ENCODE results near the gene IARS1. TPM values are rescaled to one million over a fixed set of nuclear protein-coding genes. Genes with fewer than 3 reads are reported as not detected.

IARS1 gene
- total RNA-seq, 4 donors from 2014 or later: 49.8 to 80.6 (median 67.1) TPM

GRCh38 chr9:92332577-92333281, 39.2 kb upstream of the IARS1 start:
- no peak for DNase-seq (ENCODE audit: extremely low spot score)
- H3K27me3 ChIP-seq: no peaks in the 10 kb centered on the region
- no peaks in the 10 kb centered on the region for H3K9me3 ChIP-seq
- intact Hi-C loops (cut with DNase I): no loop called here
- no peak for TF ChIP-seq EP300 (IDR thresholded peaks at IDR 0.05)
- TF ChIP-seq CTCF (IDR thresholded peaks at IDR 0.05): no peak
- TF ChIP-seq POLR2AphosphoS5 (IDR thresholded peaks at IDR 0.05): no peak
- no peak for TF ChIP-seq POLR2A (IDR thresholded peaks at IDR 0.05; ENCODE audit: low read depth)
- 88% methylated on average over 3 of the region's 3 CpGs for WGBS
- no peak overlapping the region for H3K4me3 ChIP-seq
- H3K27ac ChIP-seq (replicated peaks in 1 of 4): no peak overlapping the region
- peaks cover 0 to 8% (median 2%) of the 10 kb centered on the region in 4 donors for H3K36me3 ChIP-seq
- peaks cover 0 to 3% (median 0%) of the 10 kb centered on the region in 4 donors for H3K4me1 ChIP-seq

GRCh38 chr9:92328225-92328624, 34.7 kb upstream of the IARS1 start:
- intact Hi-C loops (cut with DNase I): loop anchor here (5.0 kb wide), 1 partner anchor 309 kb away; no protein-coding TSS in a partner anchor
- H3K27me3 ChIP-seq: no peaks in the 10 kb centered on the region
- H3K27ac ChIP-seq (replicated peaks in 1 of 4): no peak overlapping the region
- no peak for DNase-seq (ENCODE audit: extremely low spot score)
- no peak for TF ChIP-seq POLR2A (IDR thresholded peaks at IDR 0.05; ENCODE audit: low read depth)
- TF ChIP-seq EP300 (IDR thresholded peaks at IDR 0.05): no peak
- TF ChIP-seq CTCF (IDR thresholded peaks at IDR 0.05): no peak
- TF ChIP-seq POLR2AphosphoS5 (IDR thresholded peaks at IDR 0.05): no peak
- peaks cover 15 to 24% (median 21%) of the 10 kb centered on the region in 4 donors for H3K4me1 ChIP-seq
- H3K4me3 ChIP-seq: no peak overlapping the region
- H3K9me3 ChIP-seq: no peaks in the 10 kb centered on the region
- WGBS: 38% methylated on average over 2 of the region's 2 CpGs
- H3K36me3 ChIP-seq: peaks cover 0 to under 1% (median 0%) of the 10 kb centered on the region in 4 donors

- TF ChIP-seq POLR2A (IDR thresholded peaks at IDR 0.05; ENCODE audit: low read depth): no peak
- no peak for TF ChIP-seq EP300 (IDR thresholded peaks at IDR 0.05)
- TF ChIP-seq CTCF (IDR thresholded peaks at IDR 0.05): no peak
- TF ChIP-seq POLR2AphosphoS5 (IDR thresholded peaks at IDR 0.05): no peak
- no peaks in the 10 kb centered on the region for H3K27me3 ChIP-seq
- intact Hi-C loops (cut with DNase I): loop anchor here (5.0 kb wide), 1 partner anchor 310 kb away; no protein-coding TSS in a partner anchor
- no peak overlapping the region for H3K27ac ChIP-seq (replicated peaks in 1 of 4)
- peaks cover 15 to 24% (median 21%) of the 10 kb centered on the region in 4 donors for H3K4me1 ChIP-seq
- no peak overlapping the region for H3K4me3 ChIP-seq
- no peaks in the 10 kb centered on the region for H3K9me3 ChIP-seq
- no peak for DNase-seq (ENCODE audit: extremely low spot score)
- 64% methylated on average over 2 of the region's 2 CpGs for WGBS
- H3K36me3 ChIP-seq: peaks cover 0 to 9% (median 6%) of the 10 kb centered on the region in 4 donors
Observed at GRCh38 chr9:92327283-92327850, 33.9 kb upstream of the IARS1 start.

GRCh38 chr9:92325991-92326500, 32.5 kb upstream of the IARS1 start:
- no peak for DNase-seq (ENCODE audit: extremely low spot score)
- intact Hi-C loops (cut with DNase I): loop anchor here (5.0 kb wide), 1 partner anchor 311 kb away; no protein-coding TSS in a partner anchor
- Histone ChIP-seq H3K36me3 (peaks cover 10 to 22% (median 15%) of the 10 kb centered on the region in 4 donors), H3K4me1 (peaks cover 15 to 24% (median 21%) of the 10 kb centered on the region in 4 donors), H3K27me3 (no peaks in the 10 kb centered on the region), H3K27ac (replicated peaks in 1 of 4) (peak overlapping the region; percentile 88 to 96 (median 93)), H3K4me3 (peak overlapping the region; percentile 72 to 88 (median 82)), H3K9me3 (no peaks in the 10 kb centered on the region)
- 21% methylated on average over 3 of the region's 30 CpGs for WGBS
- TF ChIP-seq POLR2A (IDR thresholded peaks at IDR 0.05; ENCODE audit: low read depth): no peak
- TF ChIP-seq CTCF (IDR thresholded peaks at IDR 0.05): no peak
- TF ChIP-seq POLR2AphosphoS5 (IDR thresholded peaks at IDR 0.05): no peak
- TF ChIP-seq EP300 (IDR thresholded peaks at IDR 0.05): no peak
